H1 (cell line): ENCODE measurements around the gene GMPR. TPM values are rescaled to one million over a fixed set of nuclear protein-coding genes. Genes with fewer than 3 reads are reported as not detected.

Source experiments
- CTCF ChIA-PET: fragments of 300-600 bp; sonication (Branson Sonifier 250); formaldehyde crosslinking; loops from one replicate; lab custom pipeline; 2021; ENCODE audit not compliant: partially characterized antibody; lab: Charles Lee
- POLR2A ChIA-PET: fragments of 300-600 bp; sonication (Branson Sonifier 250); formaldehyde crosslinking; loops from one replicate; lab custom pipeline; 2021; ENCODE audit warnings: inconsistent platforms; ENCODE audit not compliant: partially characterized antibody; lab: Charles Lee
- DNase-seq, 2 experiments: peaks; one replicate each; pipeline versions ENCODE4 v3.0.0 to v3.0.0-alpha.2; 2010 to 2022; ENCODE audit warnings: low spot score in 2 of 2, low read depth in 1 of 2, mixed read lengths in 1 of 2
- FAIRE-seq: peaks from 2 replicates; lab custom pipeline; 2011; peaks lifted over from hg19 to GRCh38; lab: Jason Lieb, UNC
- H2AFZ ChIP-seq: 2 replicates; pipeline ENCODE4 v1.8.1; 2012; ENCODE audit warnings: low read length, inconsistent platforms
- H2AK5ac ChIP-seq: 2 replicates; pipeline ENCODE4 v1.6.1; 2013; ENCODE audit warnings: low read depth, low read length
- H2BK120ac ChIP-seq: replicated peaks from 2 replicates; pipeline ENCODE3; 2013; ENCODE audit warnings: low read depth, low read length, inconsistent platforms
- H2BK12ac ChIP-seq: 2 replicates; pipeline ENCODE4 v1.6.1; 2013; ENCODE audit warnings: low read depth, low read length
- H2BK15ac ChIP-seq: 2 replicates; pipeline ENCODE4 v1.6.1; 2013; ENCODE audit warnings: low read length
- H2BK20ac ChIP-seq: 2 replicates; pipeline ENCODE4 v1.6.1; 2013; ENCODE audit warnings: low read length
- H2BK5ac ChIP-seq: 2 replicates; pipeline ENCODE4 v1.6.1; 2013; ENCODE audit warnings: low read depth, low read length
- H3K14ac ChIP-seq: 2 replicates; pipeline ENCODE4 v1.6.1; 2013; ENCODE audit warnings: inconsistent platforms; ENCODE audit not compliant: insufficient read length
- H3K18ac ChIP-seq: 2 replicates; pipeline ENCODE4 v1.6.1; 2013; ENCODE audit warnings: low read length; ENCODE audit errors: extremely low read depth
- H3K23ac ChIP-seq: 2 replicates; pipeline ENCODE4 v1.6.1; 2013; ENCODE audit warnings: inconsistent platforms; ENCODE audit not compliant: insufficient read length
- H3K23me2 ChIP-seq: 2 replicates; pipeline ENCODE4 v1.6.1; 2013; ENCODE audit warnings: low read depth, low read length
- H3K27ac ChIP-seq: 2 replicates; pipeline ENCODE4 v1.6.1; 2011; ENCODE audit warnings: low read depth, low read length, inconsistent platforms
- H3K27me3 ChIP-seq, 4 experiments: replicated peaks in 1 of 4; 1 replicate in 1 of 4; 2 replicates in 3 of 4; pipeline versions ENCODE4 v1.6.1 to v1.8.1; 2011 to 2013; ENCODE audit warnings: low read length in 3 of 4, mild to moderate bottlenecking in 3 of 4, inconsistent platforms in 2 of 4, mixed read lengths in 2 of 4, moderate library complexity in 1 of 4; ENCODE audit not compliant: control insufficient read depth in 3 of 4, insufficient read depth in 3 of 4; ENCODE audit errors: extremely low read depth in 1 of 4
- H3K36me3 ChIP-seq, 4 experiments: 2 replicates each; pipeline versions ENCODE4 v1.6.1 to v1.8.1; 2011 to 2013; ENCODE audit warnings: mild to moderate bottlenecking in 4 of 4, low read length in 3 of 4, moderate library complexity in 2 of 4, control low read depth in 1 of 4, inconsistent platforms in 1 of 4; ENCODE audit not compliant: insufficient read depth in 4 of 4, control insufficient read depth in 2 of 4
- H3K4ac ChIP-seq: replicated peaks from 2 replicates; pipeline ENCODE3; 2013; ENCODE audit warnings: low read length, low read depth, mixed read lengths, inconsistent platforms; ENCODE audit not compliant: insufficient read length
- H3K4me1 ChIP-seq, 4 experiments: replicated peaks in 1 of 4; 1 replicate in 1 of 4; 2 replicates in 3 of 4; pipeline versions ENCODE4 v1.6.1 to v1.8.1; 2011 to 2013; ENCODE audit warnings: low read length in 3 of 4, inconsistent platforms in 2 of 4, mixed read lengths in 1 of 4; ENCODE audit not compliant: insufficient read depth in 4 of 4, control insufficient read depth in 3 of 4
- H3K4me2 ChIP-seq, 2 experiments: 2 replicates each; pipeline versions ENCODE4 v1.6.1 to v1.8.1; 2011 to 2013; ENCODE audit warnings: low read depth in 2 of 2, low read length in 2 of 2, control low read depth in 1 of 2, inconsistent platforms in 1 of 2, mild to moderate bottlenecking in 1 of 2; ENCODE audit not compliant: insufficient read depth in 1 of 2
- H3K4me3 ChIP-seq, 4 experiments: fragments of 200-600, 300-600 bp in 1 of 4; sonication (generic), shearing (Covaris generic), sonication (Bioruptor Twin) in 1 of 4; 2 replicates each; pipeline versions ENCODE4 v1.5.1 to v1.8.1; 2011 to 2016; ENCODE audit warnings: low read length in 4 of 4, low read depth in 3 of 4, control low read depth in 2 of 4, inconsistent platforms in 2 of 4, mild to moderate bottlenecking in 2 of 4, mixed read lengths in 1 of 4, moderate library complexity in 1 of 4; ENCODE audit not compliant: insufficient read depth in 2 of 4; ENCODE audit errors: extremely low read depth in 1 of 4
- H3K56ac ChIP-seq: replicated peaks from 2 replicates; pipeline ENCODE3; 2013; ENCODE audit warnings: low read depth, mild to moderate bottlenecking, mixed read lengths, low read length, inconsistent platforms; ENCODE audit not compliant: insufficient read length
- H3K79me1 ChIP-seq: 2 replicates; pipeline ENCODE4 v1.6.1; 2013; ENCODE audit warnings: low read depth, low read length, control low read depth
- H3K79me2 ChIP-seq, 2 experiments: 2 replicates each; pipeline versions ENCODE4 v1.6.1 to v1.8.1; 2012 to 2013; ENCODE audit warnings: low read length in 2 of 2, mild to moderate bottlenecking in 2 of 2, inconsistent platforms in 1 of 2; ENCODE audit not compliant: insufficient read depth in 2 of 2, control insufficient read depth in 1 of 2
- H3K9ac ChIP-seq, 4 experiments: replicated peaks in 1 of 4; 1 replicate in 1 of 4; 2 replicates in 3 of 4; pipeline versions ENCODE4 v1.6.1 to v1.8.1; 2011 to 2013; ENCODE audit warnings: low read depth in 3 of 4, low read length in 3 of 4, control low read depth in 2 of 4, mild to moderate bottlenecking in 2 of 4, moderate library complexity in 2 of 4, inconsistent platforms in 1 of 4; ENCODE audit errors: extremely low read depth in 1 of 4
- H3K9me3 ChIP-seq, 2 experiments: 2 replicates each; pipeline versions ENCODE4 v1.6.1 to v1.8.1; 2012 to 2013; ENCODE audit warnings: mild to moderate bottlenecking in 2 of 2, moderate library complexity in 2 of 2, control low read depth in 1 of 2, inconsistent platforms in 1 of 2, low read depth in 1 of 2, low read length in 1 of 2, mixed read lengths in 1 of 2; ENCODE audit not compliant: insufficient read depth in 2 of 2
- H4K20me1 ChIP-seq, 2 experiments: replicated peaks in 1 of 2; 2 replicates each; pipeline versions ENCODE3 to v1.8.1; 2011 to 2013; ENCODE audit warnings: inconsistent platforms in 2 of 2, low read length in 2 of 2, mild to moderate bottlenecking in 1 of 2; ENCODE audit not compliant: insufficient read depth in 2 of 2, control insufficient read depth in 1 of 2
- H4K5ac ChIP-seq: 2 replicates; pipeline ENCODE4 v1.6.1; 2013; ENCODE audit warnings: low read length, low read depth, mixed read lengths, inconsistent platforms; ENCODE audit not compliant: insufficient read length
- H4K8ac ChIP-seq: 2 replicates; pipeline ENCODE4 v1.8.0; 2013; ENCODE audit warnings: mild to moderate bottlenecking, moderate library complexity, low read length, inconsistent platforms; ENCODE audit not compliant: insufficient read depth; ENCODE audit errors: extremely low read depth
- H4K91ac ChIP-seq: replicated peaks from 2 replicates; pipeline ENCODE3; 2013; ENCODE audit warnings: low read length, mixed read lengths, inconsistent platforms; ENCODE audit not compliant: insufficient read length
- BACH1 ChIP-seq: IDR thresholded peaks from 2 replicates; pipeline ENCODE4 v1.6.1; 2012; ENCODE audit warnings: low read length, improper control_type of control experiment
- CBX5 ChIP-seq: fragments of 300-800, 300-1000 bp; sonication (generic); IDR thresholded peaks from 2 replicates; pipeline ENCODE4 v1.7.1; 2016; ENCODE audit warnings: antibody characterized with exemption, low read length, low read depth
- CHD2 ChIP-seq: IDR thresholded peaks from 2 replicates; pipeline ENCODE4 v1.6.1; 2012; ENCODE audit warnings: low read length, improper control_type of control experiment
- FOSL1 ChIP-seq: IDR thresholded peaks from 2 replicates; pipeline ENCODE4 v1.6.1; 2011; ENCODE audit warnings: mild to moderate bottlenecking, low read depth, low read length, moderate library complexity; ENCODE audit not compliant: insufficient read depth
- GABPA ChIP-seq: IDR thresholded peaks from 2 replicates; pipeline ENCODE4 v1.6.1; 2011; ENCODE audit warnings: mild to moderate bottlenecking, low read length, moderate library complexity, borderline replicate concordance; ENCODE audit not compliant: insufficient read depth
- HDAC6 ChIP-seq: IDR thresholded peaks from one replicate; pipeline ENCODE4 v1.7.1; 2012; ENCODE audit warnings: low read depth, mild to moderate bottlenecking, inconsistent platforms, low read length, moderate library complexity
- JUND ChIP-seq: IDR thresholded peaks from 2 replicates; pipeline ENCODE4 v1.6.1; 2011; ENCODE audit warnings: mild to moderate bottlenecking, improper control_type of control experiment, low read length
- KDM1A ChIP-seq: fragments of 200-600, 300-600 bp; sonication (generic); IDR thresholded peaks from 2 replicates; pipeline ENCODE4 v1.7.1; 2016; ENCODE audit warnings: mild to moderate bottlenecking, low read length, borderline replicate concordance
- SIRT6 ChIP-seq: IDR thresholded peaks from one replicate; pipeline ENCODE4 v1.7.1; 2012; ENCODE audit warnings: low read length, inconsistent platforms
- SP1 ChIP-seq: IDR thresholded peaks from 2 replicates; pipeline ENCODE4 v1.6.1; 2011; ENCODE audit warnings: low read depth, low read length
- SRF ChIP-seq: IDR thresholded peaks from 2 replicates; pipeline ENCODE4 v1.6.1; 2011; ENCODE audit warnings: mild to moderate bottlenecking, low read depth, low read length, moderate library complexity
- TBP ChIP-seq: IDR thresholded peaks from 2 replicates; pipeline ENCODE4 v1.6.1; 2011; ENCODE audit warnings: low read depth, low read length, improper control_type of control experiment
- TEAD4 ChIP-seq: IDR thresholded peaks from 2 replicates; pipeline ENCODE4 v1.6.1; 2012; ENCODE audit warnings: low read depth, low read length, inconsistent platforms, mixed read lengths
- WGBS, 2 experiments: shearing (Covaris generic) in 1 of 2; methylation state at CpG; one replicate each; pipeline versions ENCODE4 v1.1.6 to v1.1.7; 2013 to 2015; ENCODE audit warnings: low lambda C conversion rate in 2 of 2, mixed read lengths in 2 of 2, inconsistent platforms in 1 of 2, low coverage in 1 of 2, missing lambda C conversion rate in 1 of 2; ENCODE audit not compliant: insufficient replicate concordance in 2 of 2, insufficient coverage in 1 of 2, insufficient read length in 1 of 2; ENCODE audit errors: extremely low coverage in 1 of 2, missing lambda C conversion rate in 1 of 2; 5-methylcytosine and 5-hydroxymethylcytosine counted together
- polyA plus RNA-seq, 7 experiments: library from polyadenylated mRNA; depleted of rRNA in 3 of 7; stranded (reverse) in 5 of 7; unstranded in 2 of 7; fragments of >200 nt in 5 of 7; fragments of 200-250 nt in 2 of 7; gene quantifications; 1 replicate in 5 of 7; 2 replicates in 1 of 7; 4 replicates in 1 of 7; pipeline versions ENCODE4 v1.2.1 to v1.2.3, GENCODE V29; 2011 to 2013; ENCODE audit warnings: missing spikeins in 2 of 7, mixed read lengths in 2 of 7
- total RNA-seq: library from RNA; stranded (reverse); fragmentation: NEBNext Ultra II Directional; extraction: Animal tissue kit (Norgen Biotek cat#: 25700); gene quantifications from 2 replicates; pipeline ENCODE4 v1.2.1, GENCODE V29; 2021
- TF ChIP-seq, protein P1 (sequence below): IDR thresholded peaks from 2 replicates; pipeline ENCODE4 v1.6.1; 2012; ENCODE audit warnings: low read length, inconsistent platforms

The GMPR gene
- total and polyA plus RNA-seq, 2 of the 8 experiments (the other 6 are each of a cell fraction or from before 2014, with no cell fraction given): 0.99 to 1.2 TPM

DNA sequence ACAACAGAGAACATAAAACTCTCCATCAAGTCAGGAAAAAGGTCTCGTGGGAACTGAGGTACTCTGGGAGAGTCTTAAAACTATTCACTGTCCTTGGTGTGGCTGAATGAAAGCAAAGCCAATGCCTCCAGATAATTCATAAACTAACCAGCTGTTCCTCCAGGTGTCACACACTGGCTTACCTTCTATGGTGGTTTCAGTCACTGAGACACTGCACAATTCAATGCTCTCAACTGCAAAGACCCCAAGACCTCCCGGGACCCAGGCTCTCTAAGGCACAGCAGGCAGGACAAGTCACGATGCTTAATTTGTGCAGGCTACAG, 100.8 kb downstream of the GMPR start:
- H3K36me3 ChIP-seq: no peaks in the 10 kb centered on the region
- H3K56ac ChIP-seq: no peak overlapping the region
- no peak overlapping the region for H2BK20ac ChIP-seq
- ChIA-PET CTCF (interaction anchor here (0.7 to 9.7 kb wide), 8 partner anchors 10 to 101 kb away, joined by 3 to 84 read pairs (median 4); partner anchors contain the start of gene GMPR), POLR2A (interaction anchor here (0.8 kb wide), 1 partner anchor 9 kb away, joined by 3 read pairs; no protein-coding TSS in a partner anchor)
- no peak overlapping the region for H3K18ac ChIP-seq
- FAIRE-seq: no peak
- no peak overlapping the region for H4K8ac ChIP-seq
- no peak overlapping the region for H4K91ac ChIP-seq
- H2BK5ac ChIP-seq: no peak overlapping the region
- H3K23me2 ChIP-seq: no peaks in the 10 kb centered on the region
- no peak overlapping the region for H2BK120ac ChIP-seq
- H4K20me1 ChIP-seq: no peaks in the 10 kb centered on the region
- H4K5ac ChIP-seq: no peak overlapping the region
- no peak for DNase-seq
- H3K4me1 ChIP-seq: peaks cover 0 to 3% (median 0%) of the 10 kb centered on the region in 4 experiments; a peak in 1 of 7 replicates
- H3K27me3 ChIP-seq: no peaks in the 10 kb centered on the region
- no peaks in the 10 kb centered on the region for H3K9me3 ChIP-seq
- H3K79me1 ChIP-seq: no peaks in the 10 kb centered on the region
- no peak overlapping the region for H3K14ac ChIP-seq
- no peak overlapping the region; the same call in 1 of the 2 replicates for H2AFZ ChIP-seq
- H3K79me2 ChIP-seq: no peaks in the 10 kb centered on the region
- H2BK15ac ChIP-seq: no peak overlapping the region
- no peak overlapping the region for H3K23ac ChIP-seq
- H3K4ac ChIP-seq: peak overlapping the region; percentile 70
- no peak overlapping the region for H2BK12ac ChIP-seq
- no peak overlapping the region for H3K27ac ChIP-seq
- H2AK5ac ChIP-seq: no peak overlapping the region
- H3K4me2 ChIP-seq: no peak overlapping the region
- H3K9ac ChIP-seq: no peak overlapping the region
- WGBS, 2 experiments: 80% methylated on average over 3 of the region's 3 CpGs; no CpG with 5 or more reads in 1 of the 2 experiments
- no peak overlapping the region for H3K4me3 ChIP-seq
- TF ChIP-seq SP1: no peak
- TF ChIP-seq FOSL1: no peak
- TF ChIP-seq CHD2: no peak
- TF ChIP-seq BACH1: no peak
- no peak for TF ChIP-seq JUND
- no peak for TF ChIP-seq HDAC6
- no peak for TF ChIP-seq SRF
- no peak for TF ChIP-seq SIRT6
- TF ChIP-seq KDM1A: no peak
- no peak for TF ChIP-seq TEAD4
- TF ChIP-seq, protein P1, sequence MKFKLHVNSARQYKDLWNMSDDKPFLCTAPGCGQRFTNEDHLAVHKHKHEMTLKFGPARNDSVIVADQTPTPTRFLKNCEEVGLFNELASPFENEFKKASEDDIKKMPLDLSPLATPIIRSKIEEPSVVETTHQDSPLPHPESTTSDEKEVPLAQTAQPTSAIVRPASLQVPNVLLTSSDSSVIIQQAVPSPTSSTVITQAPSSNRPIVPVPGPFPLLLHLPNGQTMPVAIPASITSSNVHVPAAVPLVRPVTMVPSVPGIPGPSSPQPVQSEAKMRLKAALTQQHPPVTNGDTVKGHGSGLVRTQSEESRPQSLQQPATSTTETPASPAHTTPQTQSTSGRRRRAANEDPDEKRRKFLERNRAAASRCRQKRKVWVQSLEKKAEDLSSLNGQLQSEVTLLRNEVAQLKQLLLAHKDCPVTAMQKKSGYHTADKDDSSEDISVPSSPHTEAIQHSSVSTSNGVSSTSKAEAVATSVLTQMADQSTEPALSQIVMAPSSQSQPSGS: no peak
- no peak for TF ChIP-seq TBP
- no peak for TF ChIP-seq CBX5
- no peak for TF ChIP-seq GABPA
